GM23338 (cell line): ENCODE measurements around the gene CEBPG.

Experiments
- CREB1 ChIP-seq: fragments of 250-450 bp; sonication (Bioruptor Pico); IDR thresholded peaks from 2 replicates; pipeline ENCODE4 v1.5.0; 2020; ENCODE audit warnings: low read depth, mild to moderate bottlenecking, moderate library complexity
- EZH2 ChIP-seq: fragments of 200-600 bp; sonication (generic); IDR thresholded peaks from one replicate; pipeline ENCODE4 v1.8.0; 2017; ENCODE audit warnings: antibody characterized with exemption, mild to moderate bottlenecking, low read depth; ENCODE audit not compliant: unreplicated experiment
- EZH2phosphoT487 ChIP-seq: fragments of 200-600 bp; sonication (generic); IDR thresholded peaks from one replicate; pipeline ENCODE4 v1.8.1; 2018; ENCODE audit warnings: antibody characterized with exemption; ENCODE audit not compliant: unreplicated experiment
- JUNB ChIP-seq: IDR thresholded peaks from one replicate; pipeline ENCODE4 v1.6.1; 2016; ENCODE audit warnings: antibody characterized with exemption; ENCODE audit not compliant: unreplicated experiment
- POLR2AphosphoS5 ChIP-seq: IDR thresholded peaks from 2 replicates; pipeline ENCODE4 v1.6.1; 2016; ENCODE audit warnings: antibody characterized with exemption, low read depth
- STAT1 ChIP-seq: IDR thresholded peaks from one replicate; pipeline ENCODE4 v1.6.1; 2016; ENCODE audit warnings: antibody characterized with exemption; ENCODE audit not compliant: unreplicated experiment
- ZNF331 ChIP-seq: fragments of 250-450 bp; sonication (Bioruptor Pico); IDR thresholded peaks from 2 replicates; pipeline ENCODE4 v1.5.0; 2020; ENCODE audit warnings: low read depth, mild to moderate bottlenecking, moderate library complexity
- TF ChIP-seq, protein P1 (sequence below), 2 experiments: fragments of 200-600 bp in 1 of 2; sonication (generic) in 1 of 2; conservative IDR thresholded peaks; 2 replicates each; pipeline versions ENCODE4 v1.5.1 to v1.6.1; 2016 to 2017; ENCODE audit warnings: antibody characterized with exemption in 2 of 2, low read depth in 2 of 2, mild to moderate bottlenecking in 2 of 2, moderate library complexity in 1 of 2
- TF ChIP-seq, protein P2 (sequence below): IDR thresholded peaks from one replicate; pipeline ENCODE4 v1.6.1; 2018; ENCODE audit warnings: antibody characterized with exemption; ENCODE audit not compliant: unreplicated experiment

DNA sequence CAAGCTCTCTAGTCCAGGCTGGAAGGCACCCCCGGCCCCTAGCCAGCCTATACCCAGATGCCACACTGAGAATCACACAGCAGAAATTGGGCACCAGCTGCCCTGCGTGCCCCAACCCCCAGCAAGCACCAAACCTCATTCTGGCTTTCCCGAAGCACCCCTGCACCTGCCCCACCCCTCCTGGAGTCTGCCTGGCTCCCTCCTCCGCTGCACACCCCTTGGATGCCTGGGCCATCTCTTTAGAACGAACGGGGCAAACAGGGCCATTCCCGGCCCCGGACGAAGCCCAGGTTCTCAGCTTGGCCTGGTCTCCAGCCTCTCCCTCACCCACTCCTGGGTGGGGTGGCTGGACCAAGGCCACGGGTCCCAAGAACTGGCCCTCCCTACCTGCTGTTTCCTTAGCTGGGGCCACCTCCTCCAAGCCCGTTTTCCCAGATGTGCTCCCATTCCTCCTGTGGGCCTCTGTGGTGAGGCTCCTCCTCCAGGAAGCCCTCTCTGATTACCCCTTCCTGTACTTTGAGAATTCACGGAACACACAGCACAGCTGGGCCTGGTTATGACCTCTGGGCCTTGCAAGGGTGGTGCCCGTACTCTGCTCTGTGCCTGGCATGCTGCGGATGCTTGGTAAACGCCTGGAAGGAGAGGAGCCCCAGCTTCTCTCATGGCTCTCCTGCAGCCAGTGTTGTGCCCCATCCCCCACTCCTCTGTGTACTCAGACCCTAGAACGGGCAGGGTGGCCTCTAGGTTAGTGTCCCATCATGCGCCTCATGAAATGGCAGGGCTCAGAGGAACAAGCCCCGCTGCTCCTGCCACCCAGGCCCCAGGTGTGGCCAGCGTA is 21.4 kb downstream of the CEBPG start:
- TF ChIP-seq, protein P1, sequence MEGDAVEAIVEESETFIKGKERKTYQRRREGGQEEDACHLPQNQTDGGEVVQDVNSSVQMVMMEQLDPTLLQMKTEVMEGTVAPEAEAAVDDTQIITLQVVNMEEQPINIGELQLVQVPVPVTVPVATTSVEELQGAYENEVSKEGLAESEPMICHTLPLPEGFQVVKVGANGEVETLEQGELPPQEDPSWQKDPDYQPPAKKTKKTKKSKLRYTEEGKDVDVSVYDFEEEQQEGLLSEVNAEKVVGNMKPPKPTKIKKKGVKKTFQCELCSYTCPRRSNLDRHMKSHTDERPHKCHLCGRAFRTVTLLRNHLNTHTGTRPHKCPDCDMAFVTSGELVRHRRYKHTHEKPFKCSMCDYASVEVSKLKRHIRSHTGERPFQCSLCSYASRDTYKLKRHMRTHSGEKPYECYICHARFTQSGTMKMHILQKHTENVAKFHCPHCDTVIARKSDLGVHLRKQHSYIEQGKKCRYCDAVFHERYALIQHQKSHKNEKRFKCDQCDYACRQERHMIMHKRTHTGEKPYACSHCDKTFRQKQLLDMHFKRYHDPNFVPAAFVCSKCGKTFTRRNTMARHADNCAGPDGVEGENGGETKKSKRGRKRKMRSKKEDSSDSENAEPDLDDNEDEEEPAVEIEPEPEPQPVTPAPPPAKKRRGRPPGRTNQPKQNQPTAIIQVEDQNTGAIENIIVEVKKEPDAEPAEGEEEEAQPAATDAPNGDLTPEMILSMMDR (conservative IDR thresholded peaks at IDR 0.05; ENCODE audit: low read depth in 2 of 2) = no peak
- no peak for TF ChIP-seq EZH2
- TF ChIP-seq, protein P2, sequence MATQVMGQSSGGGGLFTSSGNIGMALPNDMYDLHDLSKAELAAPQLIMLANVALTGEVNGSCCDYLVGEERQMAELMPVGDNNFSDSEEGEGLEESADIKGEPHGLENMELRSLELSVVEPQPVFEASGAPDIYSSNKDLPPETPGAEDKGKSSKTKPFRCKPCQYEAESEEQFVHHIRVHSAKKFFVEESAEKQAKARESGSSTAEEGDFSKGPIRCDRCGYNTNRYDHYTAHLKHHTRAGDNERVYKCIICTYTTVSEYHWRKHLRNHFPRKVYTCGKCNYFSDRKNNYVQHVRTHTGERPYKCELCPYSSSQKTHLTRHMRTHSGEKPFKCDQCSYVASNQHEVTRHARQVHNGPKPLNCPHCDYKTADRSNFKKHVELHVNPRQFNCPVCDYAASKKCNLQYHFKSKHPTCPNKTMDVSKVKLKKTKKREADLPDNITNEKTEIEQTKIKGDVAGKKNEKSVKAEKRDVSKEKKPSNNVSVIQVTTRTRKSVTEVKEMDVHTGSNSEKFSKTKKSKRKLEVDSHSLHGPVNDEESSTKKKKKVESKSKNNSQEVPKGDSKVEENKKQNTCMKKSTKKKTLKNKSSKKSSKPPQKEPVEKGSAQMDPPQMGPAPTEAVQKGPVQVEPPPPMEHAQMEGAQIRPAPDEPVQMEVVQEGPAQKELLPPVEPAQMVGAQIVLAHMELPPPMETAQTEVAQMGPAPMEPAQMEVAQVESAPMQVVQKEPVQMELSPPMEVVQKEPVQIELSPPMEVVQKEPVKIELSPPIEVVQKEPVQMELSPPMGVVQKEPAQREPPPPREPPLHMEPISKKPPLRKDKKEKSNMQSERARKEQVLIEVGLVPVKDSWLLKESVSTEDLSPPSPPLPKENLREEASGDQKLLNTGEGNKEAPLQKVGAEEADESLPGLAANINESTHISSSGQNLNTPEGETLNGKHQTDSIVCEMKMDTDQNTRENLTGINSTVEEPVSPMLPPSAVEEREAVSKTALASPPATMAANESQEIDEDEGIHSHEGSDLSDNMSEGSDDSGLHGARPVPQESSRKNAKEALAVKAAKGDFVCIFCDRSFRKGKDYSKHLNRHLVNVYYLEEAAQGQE = no peak
- TF ChIP-seq EZH2phosphoT487 = no peak
- TF ChIP-seq JUNB = no peak
- TF ChIP-seq POLR2AphosphoS5 = no peak
- no peak for TF ChIP-seq ZNF331 (CRISPR knock-in tag)
- no peak for TF ChIP-seq CREB1 (CRISPR knock-in tag)
- TF ChIP-seq STAT1 = no peak
